ENCODE measurements around the gene AK3.

- TF ChIP-seq CTCF (IDR thresholded peaks at IDR 0.05) (no peak), POLR2AphosphoS5 (IDR thresholded peaks at IDR 0.05) (no peak), POLR2A (IDR thresholded peaks at IDR 0.05) (no peak)
Measured at GRCh38 chr9:4680750-4681149, 60.3 kb downstream of the AK3 start.

Data from upper lobe of left lung (tissue), 4 donors.